ENCODE results near the gene SEMA3B. TPM values are rescaled to one million over a fixed set of nuclear protein-coding genes. Genes with fewer than 3 reads are reported as not detected.

The SEMA3B gene
- total and polyA plus RNA-seq, 2 donors (not counting 3 experiments of a cell fraction or from before 2014, with no cell fraction given), result 1.2 to 1.5 TPM

GRCh38 chr3:50296721-50297383, 27.9 kb downstream of the SEMA3B start:
- H3K9me3 ChIP-seq (replicated peaks; ENCODE audit: control insufficient read depth, insufficient read depth, low read length), result no peaks in the 10 kb centered on the region
- no peak overlapping the region for H2AFZ ChIP-seq (ENCODE audit: low read depth, low read length)
- H3K79me2 ChIP-seq (ENCODE audit: control insufficient read depth, insufficient read depth, low read length), result peaks cover 3% of the 10 kb centered on the region
- intact Hi-C loops (cut with micrococcal nuclease), result no loop called here
- FAIRE-seq (no peak), DNase-seq (ENCODE audit: low read depth, low spot score) (no peak)
- H3K27me3 ChIP-seq (ENCODE audit: control insufficient read depth in 2 of 2, insufficient read depth in 2 of 2, low read length in 2 of 2), result no peaks in the 10 kb centered on the region
- no peak overlapping the region for H3K9ac ChIP-seq (replicated peaks; ENCODE audit: extremely low read depth, insufficient read depth, low read length)
- H3K27ac ChIP-seq (ENCODE audit: insufficient read depth, low read depth, low read length), result no peak overlapping the region
- H3K4me1 ChIP-seq (ENCODE audit: control insufficient read depth, extremely low read depth, insufficient read depth, low read length), result peaks cover 25% of the 10 kb centered on the region
- no peak overlapping the region for H3K4me2 ChIP-seq (ENCODE audit: insufficient read depth, low read length)
- no peaks in the 10 kb centered on the region for H4K20me1 ChIP-seq (replicated peaks; ENCODE audit: control insufficient read depth, extremely low read depth, insufficient read depth, low read length)
- no TSS peak for BruUV-seq (replicated peaks)
- no peaks in the 10 kb centered on the region for H3K36me3 ChIP-seq (ENCODE audit: control insufficient read depth in 2 of 2, extremely low read depth in 1 of 2, insufficient read depth in 2 of 2, low read length in 2 of 2)
- ChIA-PET POLR2A (no interaction called here), CTCF (no interaction called here)
- H3K4me3 ChIP-seq (replicated peaks in 1 of 3; ENCODE audit: insufficient read depth in 1 of 3, low read depth in 1 of 3, low read length in 3 of 3), result no peak overlapping the region
- no peaks in the 10 kb centered on the region for H3K9me1 ChIP-seq (replicated peaks; ENCODE audit: control insufficient read depth, extremely low read depth, insufficient read depth, low read length)
- dilution Hi-C loops (cut with MboI; ENCODE audit: extremely low pct_ligation_motif_present, low sequenced_read_pairs), result no loop called here
- TF ChIP-seq MAX (IDR thresholded peaks at IDR 0.05; ENCODE audit: insufficient read depth, insufficient read length), result no peak
- no peak for TF ChIP-seq MYC (IDR thresholded peaks at IDR 0.05; ENCODE audit: low read depth, low read length)

- no peaks in the 10 kb centered on the region for H3K79me2 ChIP-seq (ENCODE audit: control insufficient read depth, insufficient read depth, low read length)
- H3K36me3 ChIP-seq (ENCODE audit: control insufficient read depth in 2 of 2, extremely low read depth in 1 of 2, insufficient read depth in 2 of 2, low read length in 2 of 2), result no peaks in the 10 kb centered on the region
- H2AFZ ChIP-seq (ENCODE audit: low read depth, low read length), result no peak overlapping the region
- DNase-seq (ENCODE audit: low read depth, low spot score) (no peak), FAIRE-seq (no peak)
- ChIA-PET POLR2A (no interaction called here), CTCF (no interaction called here)
- H3K4me2 ChIP-seq (ENCODE audit: insufficient read depth, low read length), result no peak overlapping the region
- H3K27me3 ChIP-seq (ENCODE audit: control insufficient read depth in 2 of 2, insufficient read depth in 2 of 2, low read length in 2 of 2), result no peaks in the 10 kb centered on the region
- H3K9me1 ChIP-seq (replicated peaks; ENCODE audit: control insufficient read depth, extremely low read depth, insufficient read depth, low read length), result no peaks in the 10 kb centered on the region
- H3K9ac ChIP-seq (replicated peaks; ENCODE audit: extremely low read depth, insufficient read depth, low read length), result no peak overlapping the region
- TF ChIP-seq EZH2 (IDR thresholded peaks at IDR 0.05; ENCODE audit: borderline replicate concordance, low read depth, low read length, severe bottlenecking) (no peak), POLR2AphosphoS5 (IDR thresholded peaks at IDR 0.05; ENCODE audit: insufficient read depth, low read depth, low read length) (no peak), JUN (IDR thresholded peaks at IDR 0.05; ENCODE audit: borderline replicate concordance, insufficient read depth, insufficient read length, low read depth) (no peak), MAX (IDR thresholded peaks at IDR 0.05; ENCODE audit: insufficient read depth, insufficient read length) (no peak), CTCF (IDR thresholded peaks at IDR 0.05; ENCODE audit: extremely low read depth in 1 of 2, insufficient read depth in 1 of 2, low read depth in 1 of 2, low read length in 2 of 2) (no peak), GATA2 (IDR thresholded peaks at IDR 0.05; ENCODE audit: insufficient read depth, insufficient read length, low read depth, low read length) (no peak)
- H3K9me3 ChIP-seq (replicated peaks; ENCODE audit: control insufficient read depth, insufficient read depth, low read length), result no peaks in the 10 kb centered on the region
- intact Hi-C loops (cut with micrococcal nuclease) (no loop called here), dilution Hi-C loops (cut with MboI; ENCODE audit: extremely low pct_ligation_motif_present, low sequenced_read_pairs) (no loop called here)
- H3K4me3 ChIP-seq (replicated peaks in 1 of 3; ENCODE audit: insufficient read depth in 1 of 3, low read depth in 1 of 3, low read length in 3 of 3), result no peak overlapping the region
- H3K4me1 ChIP-seq (ENCODE audit: control insufficient read depth, extremely low read depth, insufficient read depth, low read length), result peaks cover 25% of the 10 kb centered on the region
- no TSS peak for BruUV-seq (replicated peaks)
- H4K20me1 ChIP-seq (replicated peaks; ENCODE audit: control insufficient read depth, extremely low read depth, insufficient read depth, low read length), result no peaks in the 10 kb centered on the region
- no peak overlapping the region for H3K27ac ChIP-seq (ENCODE audit: insufficient read depth, low read depth, low read length)
Observed at GRCh38 chr3:50297384-50297775, 28.4 kb downstream of the SEMA3B start.
